SJSA1 (cell line): ENCODE measurements around the gene MOV10L1. TPM values are rescaled to one million over a fixed set of nuclear protein-coding genes. Genes with fewer than 3 reads are reported as not detected.

Experiments used
- DNase-seq, 2 experiments: peaks; one replicate each; pipeline ENCODE4 v3.0.0-alpha.2; 2015 to 2020; ENCODE audit warnings: low spot score in 2 of 2, low read depth in 1 of 2
- H3K27ac ChIP-seq: fragments of 250-450 bp; sonication (Bioruptor Pico); 2 replicates; pipeline ENCODE4 v1.5.1; 2020; ENCODE audit warnings: mild to moderate bottlenecking, moderate library complexity
- H3K27me3 ChIP-seq: fragments of 250-450 bp; sonication (Bioruptor Pico); replicated peaks from 2 replicates; pipeline ENCODE4 v1.5.1; 2020; ENCODE audit warnings: mild to moderate bottlenecking, moderate library complexity
- H3K36me3 ChIP-seq: fragments of 250-450 bp; sonication (Bioruptor Pico); 2 replicates; pipeline ENCODE4 v1.5.1; 2020; ENCODE audit warnings: mild to moderate bottlenecking
- H3K4me1 ChIP-seq: fragments of 250-450 bp; sonication (Bioruptor Pico); replicated peaks from 2 replicates; pipeline ENCODE4 v1.6.1; 2021; ENCODE audit warnings: mild to moderate bottlenecking
- H3K4me3 ChIP-seq: fragments of 250-450 bp; sonication (Bioruptor Pico); 2 replicates; pipeline ENCODE4 v1.5.1; 2020; ENCODE audit warnings: mild to moderate bottlenecking
- H3K9me3 ChIP-seq: fragments of 250-450 bp; sonication (Bioruptor Pico); replicated peaks from 2 replicates; pipeline ENCODE4 v1.5.1; 2020; ENCODE audit warnings: mild to moderate bottlenecking
- total RNA-seq: library from RNA; depleted of rRNA; stranded (reverse); fragments of >200 nt; shearing (Covaris generic); gene quantifications from 2 replicates; pipeline ENCODE4 v1.2.3, GENCODE V29; 2014

MOV10L1 gene
- total RNA-seq, 1 experiment from 2014 or later = 1.7 TPM

DNA sequence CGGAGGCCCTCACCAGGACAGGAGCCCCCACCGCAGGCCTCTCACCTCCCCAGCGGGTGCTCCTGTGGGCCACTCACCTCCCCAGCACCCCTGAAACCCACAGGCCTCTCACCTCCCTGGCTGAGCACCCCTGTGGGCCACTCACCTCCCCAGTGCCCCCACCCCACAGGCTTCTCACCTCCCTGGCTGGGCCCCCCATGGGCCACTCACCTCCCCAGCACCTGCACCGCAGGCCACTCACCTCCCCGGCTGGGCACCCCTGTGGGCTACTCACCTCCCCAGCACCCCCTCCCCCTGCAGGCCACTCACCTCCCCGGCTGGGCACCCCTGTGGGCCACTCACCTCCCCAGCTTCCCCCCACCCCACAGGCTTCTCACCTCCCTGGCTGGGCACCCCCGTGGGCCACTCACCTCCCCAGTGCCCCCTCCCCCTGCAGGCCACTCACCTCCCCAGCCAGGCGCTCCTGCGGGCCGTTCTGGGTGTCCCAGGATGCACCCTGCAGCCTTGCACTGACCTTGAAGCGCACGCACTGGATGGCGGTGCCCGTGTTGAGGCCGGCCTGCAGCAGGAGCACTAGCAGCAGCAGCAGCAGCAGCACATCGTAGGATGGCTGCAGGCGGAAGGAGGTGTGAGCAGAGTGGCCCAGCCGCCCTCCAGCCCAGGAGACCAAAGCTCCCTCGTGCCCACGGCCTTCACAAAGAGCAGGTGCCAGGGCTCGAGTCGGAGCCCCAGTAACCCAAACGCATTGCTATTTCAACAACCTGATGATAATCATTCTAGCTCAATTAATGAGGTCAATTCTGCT lies 26.0 kb upstream of the MOV10L1 start:
- Histone ChIP-seq H3K27me3 (peaks cover 10% of the 10 kb centered on the region; the same call in 1 of the 2 replicates), H3K4me3 (no peak overlapping the region), H3K9me3 (no peaks in the 10 kb centered on the region), H3K4me1 (no peaks in the 10 kb centered on the region), H3K36me3 (no peaks in the 10 kb centered on the region), H3K27ac (no peak overlapping the region)
- no peak for DNase-seq

DNA sequence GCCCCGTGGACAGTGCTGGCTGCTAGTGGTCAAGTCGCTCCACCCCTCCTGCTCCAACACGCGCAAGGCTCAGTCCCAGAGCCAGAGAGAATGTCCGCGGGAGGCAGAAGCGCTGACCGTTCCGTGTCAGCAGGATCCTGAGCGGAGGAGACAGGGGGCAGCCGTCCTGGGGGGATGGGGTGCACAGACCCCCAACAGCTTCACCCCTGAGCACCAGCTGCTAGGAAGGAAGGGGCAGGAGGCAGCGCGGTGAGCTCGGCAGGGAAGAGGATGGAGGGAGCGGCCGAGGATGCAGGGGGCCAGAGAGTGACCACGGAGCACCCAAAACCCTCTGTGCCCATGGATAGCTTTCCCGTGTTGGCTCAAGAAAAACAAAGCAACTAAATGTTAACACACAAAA lies 25.4 kb upstream of the MOV10L1 start:
- Histone ChIP-seq H3K9me3 (no peaks in the 10 kb centered on the region), H3K27me3 (peaks cover 6% of the 10 kb centered on the region; the same call in 1 of the 2 replicates), H3K27ac (no peak overlapping the region), H3K4me1 (no peaks in the 10 kb centered on the region), H3K36me3 (no peaks in the 10 kb centered on the region), H3K4me3 (no peak overlapping the region)
- DNase-seq = no peak

DNA sequence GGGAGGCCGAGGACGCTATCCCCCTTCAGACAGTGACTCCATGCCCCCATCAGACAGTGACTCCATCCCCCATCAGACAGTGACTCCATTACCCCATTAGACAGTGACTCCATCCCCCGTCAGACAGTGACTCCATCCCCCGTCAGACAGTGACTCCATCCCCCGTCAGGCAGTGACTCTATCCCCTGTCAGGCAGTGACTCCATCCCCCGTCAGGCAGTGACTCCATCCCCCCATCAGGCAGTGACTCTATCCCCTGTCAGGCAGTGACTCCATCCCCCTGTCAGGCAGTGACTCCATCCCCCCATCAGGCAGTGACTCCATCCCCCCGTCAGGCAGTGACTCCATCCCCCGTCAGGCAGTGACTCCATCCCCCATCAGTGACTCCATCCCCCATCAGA lies 22.6 kb upstream of the MOV10L1 start:
- Histone ChIP-seq H3K4me1 (no peaks in the 10 kb centered on the region), H3K36me3 (no peaks in the 10 kb centered on the region), H3K27ac (no peak overlapping the region), H3K4me3 (no peak overlapping the region), H3K9me3 (no peaks in the 10 kb centered on the region), H3K27me3 (no peaks in the 10 kb centered on the region)
- no peak for DNase-seq

DNA sequence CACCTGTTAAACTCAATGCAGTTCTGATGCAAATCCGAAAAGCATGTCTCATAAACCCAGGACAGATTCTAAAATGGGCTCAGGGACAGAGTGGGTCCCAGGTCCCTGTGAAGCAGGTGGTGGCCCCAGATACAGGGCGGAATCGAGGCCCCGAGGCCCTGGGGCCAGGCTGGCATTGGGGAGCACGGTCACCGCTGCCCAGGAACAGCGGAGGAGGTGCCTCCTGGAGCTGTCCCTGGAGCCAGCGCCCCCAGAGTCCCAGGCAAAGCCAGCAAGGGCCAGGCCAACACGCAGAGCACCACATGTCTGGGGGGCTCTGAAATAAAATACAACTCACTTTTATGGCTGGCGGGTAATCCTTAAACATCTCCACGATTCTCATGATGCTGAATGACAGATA lies 21.7 kb upstream of the MOV10L1 start:
- Histone ChIP-seq H3K4me3 (no peak overlapping the region), H3K36me3 (no peaks in the 10 kb centered on the region), H3K4me1 (no peaks in the 10 kb centered on the region), H3K27me3 (no peaks in the 10 kb centered on the region), H3K9me3 (no peaks in the 10 kb centered on the region), H3K27ac (no peak overlapping the region)
- no peak for DNase-seq

DNA sequence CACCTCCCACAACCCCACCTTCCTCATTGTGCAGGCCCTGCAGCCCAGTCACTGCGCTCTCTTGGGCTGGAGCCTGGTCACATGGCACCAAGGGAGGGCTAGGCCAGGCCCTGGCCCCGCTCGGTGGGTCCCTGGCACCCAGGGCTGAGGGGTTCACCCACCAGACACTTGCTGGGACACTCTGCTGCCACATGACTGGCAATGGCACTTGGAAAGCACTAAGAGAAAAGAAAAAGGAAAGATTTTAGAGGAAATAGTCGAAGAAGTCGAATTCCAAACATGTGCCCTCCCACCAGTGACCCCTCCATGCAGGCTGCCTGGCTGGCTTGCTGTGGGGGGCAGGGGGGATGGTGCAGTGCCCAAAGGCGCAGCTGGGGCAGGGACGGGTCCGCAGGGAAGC lies 19.4 kb upstream of the MOV10L1 start:
- Histone ChIP-seq H3K36me3 (no peaks in the 10 kb centered on the region), H3K27ac (no peak overlapping the region)
- DNase-seq = no peak

DNA sequence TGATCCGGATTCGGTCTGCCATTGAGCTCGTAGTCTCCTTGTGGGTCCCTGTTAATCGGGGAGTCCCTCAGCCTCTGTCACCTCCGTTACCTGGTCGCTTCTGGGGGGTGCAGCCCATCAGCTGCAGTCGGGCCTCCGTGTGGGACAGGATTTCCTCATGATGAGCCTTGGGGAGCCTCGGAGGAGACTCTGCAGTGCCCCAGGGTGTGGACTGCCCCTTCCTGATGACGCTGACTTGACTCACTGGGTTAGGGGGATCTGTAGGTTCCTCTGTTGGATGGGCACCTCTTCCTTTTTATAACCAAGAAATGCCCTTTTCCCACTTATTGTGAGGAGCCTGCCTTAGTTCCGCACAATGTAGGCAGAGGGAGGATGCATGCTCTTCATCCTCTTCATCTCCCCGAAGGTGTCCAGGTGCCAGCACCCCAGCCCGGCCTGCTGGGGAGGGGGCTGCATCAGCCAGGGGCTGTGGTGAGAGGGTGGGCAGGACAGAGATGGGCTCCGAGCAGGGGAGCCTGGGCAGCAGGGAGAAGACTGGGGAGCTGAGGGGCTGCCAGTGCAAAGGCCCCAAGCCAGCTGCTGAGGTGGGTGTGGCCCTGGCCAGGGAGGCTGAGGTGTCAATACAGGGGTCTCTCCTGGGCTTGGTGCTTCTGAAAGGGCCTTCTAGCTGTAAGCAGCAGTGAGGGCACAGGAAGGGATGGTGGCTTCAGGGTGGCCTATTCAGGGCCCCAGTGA lies 18.2 kb upstream of the MOV10L1 start:
- Histone ChIP-seq H3K27me3 (no peaks in the 10 kb centered on the region), H3K36me3 (no peaks in the 10 kb centered on the region), H3K4me1 (no peaks in the 10 kb centered on the region), H3K9me3 (no peaks in the 10 kb centered on the region), H3K4me3 (no peak overlapping the region), H3K27ac (no peak overlapping the region)
- no peak for DNase-seq

More for the DNA sequence above, 19.4 kb upstream of the MOV10L1 start:
- Histone ChIP-seq H3K4me3 (no peak overlapping the region), H3K27me3 (no peaks in the 10 kb centered on the region), H3K9me3 (no peaks in the 10 kb centered on the region), H3K4me1 (no peaks in the 10 kb centered on the region)

DNA sequence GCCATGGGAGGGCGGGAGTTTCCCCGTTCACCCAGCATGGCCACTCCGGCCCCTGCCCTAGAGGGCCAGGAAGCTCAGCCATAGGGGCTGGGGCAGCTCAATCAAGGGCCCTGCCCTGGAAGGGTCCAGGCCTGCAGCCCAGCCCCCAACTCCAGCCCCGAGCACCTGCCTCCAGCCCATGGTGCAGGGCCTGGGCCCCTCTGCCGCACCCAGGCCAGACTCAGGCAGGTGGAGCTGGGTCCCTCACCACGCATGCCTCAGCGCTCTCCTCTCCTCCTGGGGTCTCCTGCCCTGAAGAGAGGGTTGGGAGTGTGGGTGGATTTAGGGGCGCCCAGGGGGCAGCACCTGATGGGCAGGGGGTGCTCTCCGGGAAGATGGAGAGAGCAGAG lies 17.6 kb upstream of the MOV10L1 start:
- Histone ChIP-seq H3K9me3 (no peaks in the 10 kb centered on the region), H3K4me1 (no peaks in the 10 kb centered on the region), H3K27ac (no peak overlapping the region), H3K36me3 (no peaks in the 10 kb centered on the region), H3K4me3 (no peak overlapping the region), H3K27me3 (no peaks in the 10 kb centered on the region)
- no peak for DNase-seq

DNA sequence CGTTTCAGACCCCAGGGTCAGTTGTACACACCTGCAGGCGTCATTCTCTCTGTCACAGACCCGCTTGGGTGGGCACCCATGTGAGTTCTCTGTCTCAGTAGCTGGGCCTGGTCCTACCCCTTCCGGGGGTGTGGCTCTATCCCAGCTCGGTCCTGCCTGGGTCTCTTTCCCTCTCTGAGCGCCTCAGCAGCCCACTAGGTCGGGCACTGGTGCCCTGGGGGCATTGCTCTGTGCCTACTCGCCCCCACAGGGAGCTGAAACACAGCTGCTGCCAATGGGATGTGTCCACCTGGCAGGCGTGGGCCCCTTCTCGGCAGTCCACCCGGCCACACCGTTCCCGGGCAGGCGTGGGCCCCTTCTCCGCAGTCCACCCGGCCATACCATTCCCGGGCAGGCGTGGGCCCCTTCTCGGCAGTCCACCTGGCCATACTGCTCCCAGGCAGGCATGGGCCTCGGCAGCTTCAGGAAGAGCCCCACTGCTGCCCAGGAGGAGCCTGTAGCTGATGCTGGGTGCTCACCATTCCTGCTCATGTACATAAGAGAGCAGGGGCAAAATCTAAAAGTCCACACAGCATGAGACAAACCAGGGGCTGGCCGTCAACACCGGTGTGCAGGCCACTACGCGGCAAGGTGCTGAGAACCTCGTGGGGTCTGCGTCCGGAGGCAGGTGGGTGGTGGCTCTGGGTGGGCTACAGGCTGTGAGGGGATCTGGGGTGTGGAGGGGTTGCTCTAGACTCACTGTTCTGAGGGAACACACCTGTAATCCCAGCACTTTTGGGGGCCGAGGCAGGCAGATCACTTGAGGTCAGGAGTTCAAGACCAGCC lies 16.9 kb upstream of the MOV10L1 start:
- Histone ChIP-seq H3K27ac (no peak overlapping the region), H3K27me3 (no peaks in the 10 kb centered on the region), H3K4me1 (no peaks in the 10 kb centered on the region), H3K9me3 (no peaks in the 10 kb centered on the region), H3K36me3 (no peaks in the 10 kb centered on the region), H3K4me3 (no peak overlapping the region)
- no peak for DNase-seq

DNA sequence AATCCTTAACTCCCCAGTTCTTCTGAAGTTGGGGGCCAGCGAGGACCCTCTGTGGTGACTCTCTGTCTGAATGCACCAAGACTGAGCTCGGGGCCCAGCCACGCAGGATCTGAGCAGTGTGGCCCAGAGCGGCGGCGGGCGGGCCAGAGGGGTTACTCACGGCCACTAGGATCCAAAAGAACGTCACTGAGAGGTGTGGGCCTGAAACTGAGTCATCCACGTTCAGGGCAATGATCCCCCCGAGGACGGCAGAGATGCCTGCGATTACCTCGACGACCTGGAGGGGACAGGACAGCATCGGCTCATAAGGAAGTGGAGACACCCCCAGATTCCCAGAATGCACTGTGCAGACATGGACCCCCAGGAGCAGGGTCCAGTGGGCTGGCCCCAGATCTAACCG lies 15.8 kb upstream of the MOV10L1 start:
- H3K4me3 ChIP-seq = no peak overlapping the region
- no peaks in the 10 kb centered on the region for H3K36me3 ChIP-seq
- H3K27ac ChIP-seq = no peak overlapping the region
- no peak for DNase-seq
- H3K9me3 ChIP-seq = no peaks in the 10 kb centered on the region
- no peaks in the 10 kb centered on the region for H3K27me3 ChIP-seq
- no peaks in the 10 kb centered on the region; the same call in 1 of the 2 replicates for H3K4me1 ChIP-seq

DNA sequence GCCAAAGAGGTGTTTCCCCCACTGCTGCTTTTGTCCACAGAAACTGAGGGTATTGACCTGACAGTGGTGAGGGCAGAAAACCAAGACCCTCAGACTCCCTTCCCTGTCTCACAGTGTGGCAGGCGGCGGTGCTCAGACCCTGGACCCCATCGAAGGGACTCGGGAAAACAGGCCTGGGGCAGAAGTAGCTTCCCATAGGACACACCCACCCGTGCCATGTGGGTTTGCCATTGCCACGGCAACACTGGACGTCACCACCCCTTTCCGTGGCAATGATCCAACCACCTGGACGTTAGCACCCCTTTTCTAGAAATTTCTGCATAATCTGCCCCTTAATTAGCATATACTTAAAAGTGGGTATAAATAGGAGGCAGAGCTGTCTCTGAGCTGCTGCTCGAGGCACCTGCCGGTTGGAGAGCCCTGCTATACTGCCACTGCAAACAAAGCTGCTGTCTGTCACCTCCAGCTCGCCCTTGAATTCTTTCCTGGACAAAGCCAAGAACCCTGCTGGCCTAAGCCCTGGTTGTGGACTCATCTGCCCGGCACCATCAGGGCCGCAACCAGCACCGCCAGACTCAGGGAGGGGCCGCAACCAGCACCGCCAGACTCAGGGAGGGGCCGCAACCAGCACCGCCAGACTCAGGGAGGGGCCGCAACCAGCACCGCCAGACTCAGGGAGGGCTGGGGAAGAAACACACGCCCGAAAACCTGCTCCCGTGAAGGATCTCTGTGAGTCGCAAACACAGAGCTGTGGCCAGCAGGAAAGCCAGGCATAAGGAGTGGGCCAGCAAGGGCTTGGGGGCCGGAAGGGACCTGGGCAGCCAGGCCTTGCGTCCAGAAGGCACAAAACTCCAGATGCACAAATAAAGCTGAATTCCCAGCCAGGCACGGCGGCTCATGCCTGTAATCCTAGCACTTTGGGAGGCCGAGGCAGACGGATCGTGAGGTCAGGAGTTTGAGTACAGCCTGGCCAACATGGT lies 15.0 kb upstream of the MOV10L1 start:
- Histone ChIP-seq H3K36me3 (no peaks in the 10 kb centered on the region), H3K4me3 (no peak overlapping the region), H3K27me3 (no peaks in the 10 kb centered on the region), H3K9me3 (no peaks in the 10 kb centered on the region), H3K4me1 (no peaks in the 10 kb centered on the region; the same call in 1 of the 2 replicates), H3K27ac (no peak overlapping the region)
- no peak for DNase-seq

DNA sequence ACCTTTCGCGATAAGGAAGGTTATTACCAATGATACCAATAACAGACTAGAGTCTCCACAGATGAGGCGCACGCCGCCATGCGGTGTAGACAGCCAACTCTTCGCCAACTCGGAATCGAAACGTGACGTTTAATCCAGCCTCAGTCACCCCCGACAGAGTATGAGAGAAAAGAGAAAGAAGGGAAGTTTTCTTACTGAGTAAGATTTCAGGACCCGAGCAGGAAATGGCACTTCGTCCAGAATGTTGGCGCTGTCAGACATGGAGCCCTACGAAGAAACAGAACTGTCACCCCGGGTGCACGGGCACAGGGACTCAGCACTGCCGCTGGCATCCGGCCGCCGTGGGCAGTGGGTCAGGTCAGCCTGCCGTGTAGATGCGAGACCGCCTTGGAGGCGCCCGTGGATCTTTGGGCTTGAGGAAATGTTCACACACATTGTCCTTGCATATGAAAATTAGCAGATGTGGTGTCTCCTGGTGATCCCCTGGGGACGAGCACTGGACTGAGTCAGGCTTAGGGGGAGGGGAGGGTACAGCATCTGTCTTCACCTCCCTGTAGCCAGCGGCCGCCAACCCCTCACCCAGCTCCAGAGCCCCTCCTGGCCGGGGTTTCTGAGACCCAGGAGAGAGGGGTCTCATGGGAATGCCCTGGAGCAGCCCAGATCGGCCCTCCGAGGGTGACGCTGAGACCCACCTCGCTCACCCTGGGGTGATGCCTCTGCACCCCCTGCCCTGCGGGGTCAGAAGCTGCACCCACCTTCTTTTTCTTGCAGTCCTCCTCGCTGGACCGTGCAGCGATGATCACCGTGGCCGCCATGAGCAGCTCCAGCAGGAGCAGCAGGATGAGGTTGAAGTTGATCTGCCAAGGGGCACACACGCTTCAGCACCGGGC lies 12.9 kb upstream of the MOV10L1 start:
- H3K27ac ChIP-seq = no peak overlapping the region
- DNase-seq = no peak
- no peaks in the 10 kb centered on the region for H3K9me3 ChIP-seq
- no peaks in the 10 kb centered on the region; the same call in 1 of the 2 replicates for H3K27me3 ChIP-seq
- H3K36me3 ChIP-seq = no peaks in the 10 kb centered on the region
- no peaks in the 10 kb centered on the region; the same call in 1 of the 2 replicates for H3K4me1 ChIP-seq
- no peak overlapping the region for H3K4me3 ChIP-seq

DNA sequence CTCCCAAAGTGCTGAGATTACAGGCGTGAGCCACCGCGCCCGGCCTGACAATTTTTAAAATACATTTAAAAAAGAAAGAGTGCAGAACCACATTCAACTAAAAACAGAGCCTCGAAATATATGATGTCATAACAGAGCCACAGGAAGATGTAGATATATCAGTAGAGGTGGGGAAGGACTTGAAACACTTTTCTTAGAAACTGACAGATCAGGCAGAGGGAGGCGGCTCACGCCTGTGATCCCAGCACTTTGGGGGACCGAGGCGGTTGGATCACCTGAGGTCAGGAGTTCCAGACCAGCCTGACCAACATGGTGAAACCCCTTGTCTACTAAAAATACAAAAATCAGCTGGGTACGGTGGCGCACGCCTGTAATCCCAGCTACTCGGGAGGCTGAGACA lies 11.6 kb upstream of the MOV10L1 start:
- no peak overlapping the region for H3K27ac ChIP-seq
- H3K27me3 ChIP-seq = no peaks in the 10 kb centered on the region; the same call in 1 of the 2 replicates
- H3K9me3 ChIP-seq = no peaks in the 10 kb centered on the region
- no peak overlapping the region for H3K4me3 ChIP-seq
- H3K4me1 ChIP-seq = no peaks in the 10 kb centered on the region; the same call in 1 of the 2 replicates
- no peak for DNase-seq
- H3K36me3 ChIP-seq = no peaks in the 10 kb centered on the region
